HUDEP-2 (cell line): Measurements from ENCODE around the gene RPL13.

Source experiments
- DNase-seq, 76 experiments: peaks; one replicate each; lab custom pipeline; 2025; ENCODE audit not compliant: unreplicated experiment in 76 of 76; lab: John Stamatoyannopoulos, UW

The RPL13 gene

DNA sequence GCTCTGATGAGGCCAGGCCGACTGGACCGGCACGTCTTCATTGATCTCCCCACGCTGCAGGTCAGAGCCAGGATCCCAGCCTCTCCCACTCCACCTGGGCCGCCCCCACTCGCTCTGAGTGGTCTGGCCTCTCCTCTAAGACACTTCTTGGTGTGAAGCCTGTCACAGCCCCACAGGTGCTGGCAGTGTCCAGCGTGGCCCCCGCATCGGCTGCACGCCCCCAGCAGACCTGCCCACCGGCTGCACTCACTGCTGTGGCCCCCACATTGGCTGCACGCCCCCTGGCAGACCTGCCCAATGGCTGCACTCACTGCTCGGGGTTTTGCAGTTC is 15.8 kb upstream of the RPL13 start:
- DNase-seq = no peak

DNA sequence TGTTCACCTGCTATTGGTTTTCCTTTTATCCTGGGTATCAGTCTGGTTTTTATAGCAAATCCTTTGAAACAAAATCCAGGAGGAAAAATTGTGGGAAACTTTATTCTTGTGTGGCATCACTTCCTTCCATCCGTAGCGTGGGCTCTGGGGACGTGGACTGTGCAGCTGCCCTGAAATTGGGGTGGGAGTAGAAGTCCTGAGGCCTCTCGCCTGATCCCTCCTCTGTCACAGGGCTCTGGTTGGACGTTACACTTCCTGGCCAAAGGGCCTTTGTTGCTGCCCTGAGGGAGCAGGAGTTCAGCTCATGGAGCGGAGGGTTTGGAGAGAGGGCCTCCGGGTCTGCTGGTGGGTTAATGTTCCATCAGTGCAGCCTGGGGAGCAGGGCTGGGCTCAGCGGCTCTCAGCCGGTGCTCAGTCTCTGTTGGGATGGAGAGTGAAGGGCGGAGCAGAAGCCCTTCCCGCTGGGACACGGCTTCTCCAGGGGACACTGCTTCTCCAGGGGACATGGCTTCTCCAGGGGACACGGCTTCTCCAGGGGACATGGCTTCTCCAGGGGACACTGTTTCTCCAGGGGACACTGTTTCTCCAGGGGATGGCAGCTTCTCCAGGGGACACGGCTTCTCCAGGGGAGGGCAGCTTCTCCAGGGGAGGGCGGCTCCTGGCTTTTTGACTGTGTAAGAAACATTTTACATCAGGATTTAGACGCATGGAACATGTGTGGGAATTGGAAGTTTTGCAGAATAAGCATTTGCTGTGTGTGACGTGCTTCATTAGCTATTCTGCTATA is 15.2 kb upstream of the RPL13 start:
- DNase-seq = no peak

DNA sequence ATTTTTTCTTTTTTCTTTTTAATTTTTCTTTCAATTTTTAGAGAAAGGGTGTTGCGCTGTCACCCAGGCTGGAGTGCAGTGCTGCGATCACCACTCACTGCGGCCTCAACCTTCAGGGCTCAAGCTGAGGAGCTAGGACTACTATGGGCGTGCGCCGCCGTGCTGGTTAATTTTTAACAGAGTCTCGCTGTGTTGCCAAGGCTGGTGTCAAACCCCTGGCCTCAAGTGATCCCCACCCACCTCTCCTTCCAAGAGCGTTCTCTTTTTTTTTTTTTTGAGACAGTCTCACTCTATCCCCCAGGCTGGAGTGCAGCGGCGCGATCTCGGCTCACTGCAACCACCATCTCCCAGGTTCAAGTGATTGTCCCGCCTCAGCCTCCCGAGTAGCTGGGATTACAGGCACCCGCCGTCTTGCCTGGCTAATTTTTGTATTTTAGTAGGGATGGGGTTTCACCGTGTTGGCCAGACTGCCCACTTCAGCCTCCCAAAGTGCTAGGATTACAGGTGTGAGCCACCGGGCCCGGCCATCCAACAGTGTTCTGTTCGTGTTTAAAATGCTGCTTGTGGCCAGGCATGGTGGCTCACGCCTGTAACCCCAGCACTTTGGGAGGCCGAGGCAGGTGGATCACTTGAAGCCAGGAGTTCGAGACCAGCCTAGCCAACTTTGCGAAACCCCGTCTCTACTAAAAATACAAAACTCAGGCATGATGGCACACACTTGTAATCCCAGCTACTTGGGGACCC is 14.5 kb upstream of the RPL13 start:
- DNase-seq = no peak

DNA sequence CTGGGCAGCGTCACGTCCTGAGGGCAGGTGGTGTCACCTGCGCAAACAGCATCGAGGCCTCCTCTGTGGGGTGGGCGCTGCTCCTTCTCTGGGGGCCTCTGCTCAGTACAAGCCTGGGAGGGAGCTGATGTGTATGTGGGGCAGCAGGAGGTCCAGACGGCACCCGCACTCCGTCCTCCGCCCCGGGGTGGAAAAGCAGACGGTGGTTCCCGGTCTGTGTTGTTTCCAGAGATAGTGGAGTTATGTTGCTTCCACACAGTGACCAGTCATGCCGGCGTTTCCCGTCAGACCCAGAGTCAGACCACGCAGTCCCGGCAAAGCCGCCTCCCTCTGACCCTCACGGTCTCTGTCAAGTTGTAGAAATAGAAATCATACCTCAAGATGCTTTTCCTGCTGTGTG is 13.7 kb upstream of the RPL13 start:
- DNase-seq = no peak

DNA sequence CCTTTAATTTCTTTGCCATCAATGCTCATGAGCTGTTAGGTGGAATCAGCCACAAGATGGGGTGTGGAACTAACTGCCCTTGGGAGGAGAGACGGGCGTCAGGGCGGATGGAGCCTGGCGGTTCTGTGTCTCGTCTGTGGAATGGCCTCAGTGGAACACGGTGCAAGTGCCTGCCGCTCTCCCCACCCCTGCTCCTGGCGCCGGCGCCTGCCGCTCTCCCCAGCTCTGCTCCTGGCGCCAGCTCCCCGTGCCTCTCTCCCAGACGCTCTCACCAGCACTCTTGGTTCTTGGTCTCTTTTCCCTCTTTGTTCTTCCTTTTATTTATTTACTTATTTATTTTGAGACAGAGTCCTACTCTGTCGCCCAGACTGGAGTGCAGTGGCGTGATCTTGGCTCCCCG is 13.2 kb upstream of the RPL13 start:
- no peak for DNase-seq

DNA sequence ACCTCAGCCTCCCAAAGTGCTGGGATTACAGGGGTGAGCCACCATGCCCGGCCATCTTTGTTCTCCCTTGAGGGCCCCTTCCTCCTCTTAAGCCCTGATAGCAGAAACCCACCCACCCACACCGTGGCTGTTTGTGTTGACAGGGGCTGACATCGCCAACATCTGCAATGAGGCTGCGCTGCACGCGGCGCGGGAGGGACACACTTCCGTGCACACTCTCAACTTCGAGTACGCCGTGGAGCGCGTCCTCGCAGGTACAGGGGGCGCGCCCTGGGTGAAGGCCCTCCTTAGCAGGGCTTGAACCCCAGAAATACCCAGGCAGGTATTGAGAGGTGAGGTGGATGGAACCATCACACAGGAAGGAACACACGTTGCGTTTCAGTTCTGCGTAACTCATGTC is 12.6 kb upstream of the RPL13 start:
- DNase-seq = no peak

DNA sequence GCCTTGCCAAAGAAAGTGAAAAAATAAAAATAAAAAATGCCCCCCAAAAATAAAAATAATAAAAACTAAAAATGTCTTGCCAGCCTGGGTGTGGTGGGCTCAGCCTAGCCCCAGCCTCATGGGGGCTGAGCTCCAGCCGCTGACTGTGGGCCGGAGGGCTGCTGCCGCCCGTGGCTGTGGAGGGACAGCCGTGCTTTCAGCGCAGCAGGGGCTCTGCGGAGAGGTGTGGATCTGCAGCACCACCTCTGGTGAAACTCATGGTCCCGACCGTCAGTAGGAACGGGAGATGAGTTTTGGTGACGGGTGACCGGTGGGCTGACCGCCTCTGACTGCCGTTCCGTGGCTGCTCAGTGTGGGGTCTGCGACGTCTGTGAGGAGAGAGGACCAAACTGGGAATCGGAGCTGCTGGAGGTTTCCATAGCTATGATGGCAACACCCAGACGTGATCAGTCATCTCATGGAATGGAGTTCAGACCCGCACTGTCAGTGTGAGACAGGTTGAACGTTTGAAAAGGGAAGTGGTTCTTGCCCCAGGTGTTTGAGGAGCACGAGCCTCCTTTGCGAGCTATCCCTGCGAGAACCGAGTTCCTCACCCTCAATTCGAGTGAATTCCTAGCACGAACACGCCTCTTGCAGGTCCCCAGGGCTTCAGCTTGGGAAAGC is 12.0 kb upstream of the RPL13 start:
- no peak for DNase-seq

DNA sequence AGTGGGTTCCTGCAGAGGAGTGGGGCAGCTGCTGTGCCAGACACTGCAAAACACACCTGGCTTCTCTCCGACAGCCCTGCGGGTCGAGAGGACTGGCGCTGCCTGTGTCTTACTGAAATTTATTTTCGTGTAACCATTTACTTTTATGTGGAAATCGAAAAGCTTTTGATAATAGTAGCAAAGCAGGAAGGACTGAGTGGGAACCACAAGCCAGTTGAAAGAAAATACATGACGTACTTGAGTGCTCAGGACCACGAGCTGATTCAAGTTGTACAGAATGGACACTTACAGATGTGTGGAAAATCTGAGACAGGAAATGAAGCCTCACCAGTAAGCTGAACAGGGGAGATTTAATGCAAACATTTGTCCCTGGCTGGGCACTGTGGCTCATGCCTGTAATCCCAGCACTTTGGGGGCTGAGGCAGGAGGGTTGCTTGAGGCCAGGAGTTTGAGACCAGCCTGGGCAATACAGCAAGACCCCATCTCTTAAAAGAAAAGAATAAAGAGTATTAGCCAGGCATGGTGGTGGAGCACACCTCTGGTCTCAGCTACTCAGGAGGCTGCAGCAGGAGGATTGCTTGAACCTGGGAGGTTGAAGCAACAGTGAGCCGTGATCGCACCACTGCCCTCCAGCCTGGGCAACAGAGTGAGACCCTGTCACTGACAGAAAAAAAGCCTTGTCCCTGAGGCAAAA is 11.3 kb upstream of the RPL13 start:
- no peak for DNase-seq

DNA sequence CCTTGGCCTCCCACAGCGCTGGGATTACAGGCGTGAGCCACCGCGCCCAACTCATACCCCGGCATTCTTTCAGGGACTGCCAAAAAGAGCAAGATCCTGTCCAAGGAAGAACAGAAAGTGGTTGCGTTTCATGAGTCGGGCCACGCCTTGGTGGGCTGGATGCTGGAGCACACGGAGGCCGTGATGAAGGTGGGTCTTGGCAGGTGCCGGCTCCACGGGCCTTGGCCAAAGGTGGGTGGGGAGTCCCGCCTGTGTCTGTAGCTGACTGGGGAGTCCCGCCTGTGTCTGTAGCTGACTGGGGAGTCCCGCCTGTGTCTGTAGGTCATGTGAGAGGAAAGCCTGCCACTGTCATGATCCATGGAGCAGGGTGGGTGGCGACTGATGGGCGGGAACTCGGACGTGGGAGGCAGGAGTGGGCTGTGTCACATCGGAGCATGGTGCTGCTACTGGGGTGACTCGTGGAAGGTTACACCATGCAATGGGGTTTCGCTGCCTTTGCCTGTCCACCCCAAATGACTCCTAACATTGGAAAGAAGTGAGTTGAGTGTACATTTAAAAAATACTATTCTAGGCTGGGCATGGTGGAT is 10.0 kb upstream of the RPL13 start:
- no peak for DNase-seq

DNA sequence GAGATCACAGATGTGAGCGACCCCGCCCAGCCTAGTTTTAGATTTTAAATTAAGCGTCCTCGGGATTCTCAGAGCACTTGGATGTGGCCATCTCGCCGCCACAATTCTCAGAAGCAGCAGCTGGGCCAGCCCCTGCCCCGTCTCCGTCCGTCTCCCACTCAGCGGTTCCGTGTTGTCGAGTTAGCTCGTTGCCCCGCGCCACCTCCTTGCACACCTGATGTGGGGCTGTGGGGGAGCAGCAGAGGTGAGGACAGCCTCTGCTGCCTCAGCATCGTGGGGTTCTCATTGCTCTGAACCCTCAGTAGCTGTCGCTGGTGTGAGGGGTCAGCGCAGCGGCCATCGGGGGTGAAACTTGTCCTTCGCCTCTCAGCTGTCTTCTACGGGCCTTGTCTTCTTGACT is 8.2 kb upstream of the RPL13 start:
- no peak for DNase-seq

DNA sequence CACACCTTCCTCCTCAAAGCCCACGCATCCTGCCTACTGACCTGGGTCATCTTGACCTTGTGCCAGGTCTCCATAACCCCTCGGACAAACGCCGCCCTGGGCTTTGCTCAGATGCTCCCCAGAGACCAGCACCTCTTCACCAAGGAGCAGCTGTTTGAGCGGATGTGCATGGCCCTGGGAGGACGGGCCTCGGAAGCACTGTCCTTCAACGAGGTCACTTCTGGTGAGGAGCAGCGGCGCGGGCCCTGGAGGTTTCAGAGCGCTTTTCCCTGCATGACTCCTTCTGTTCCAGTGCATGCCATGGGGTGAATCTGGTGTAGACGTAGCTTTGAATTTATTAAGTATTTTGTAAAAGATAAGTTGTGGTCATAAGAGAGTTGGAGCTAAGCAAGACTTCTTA is 7.6 kb upstream of the RPL13 start:
- no peak for DNase-seq

DNA sequence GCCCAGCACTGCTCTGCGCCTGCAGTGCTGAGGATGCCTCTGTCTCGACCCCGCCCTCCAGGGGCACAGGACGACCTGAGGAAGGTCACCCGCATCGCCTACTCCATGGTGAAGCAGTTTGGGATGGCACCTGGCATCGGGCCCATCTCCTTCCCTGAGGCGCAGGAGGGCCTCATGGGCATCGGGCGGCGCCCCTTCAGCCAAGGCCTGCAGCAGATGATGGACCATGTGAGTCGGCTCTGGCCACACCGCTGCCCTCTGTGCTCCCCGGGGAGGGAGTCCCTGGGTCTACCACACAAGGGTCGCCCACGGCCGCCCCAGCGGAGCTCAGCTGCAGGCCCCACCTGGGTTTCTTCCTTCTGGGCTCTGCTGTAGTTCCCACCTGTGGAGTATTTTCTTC is 6.7 kb upstream of the RPL13 start:
- no peak for DNase-seq

DNA sequence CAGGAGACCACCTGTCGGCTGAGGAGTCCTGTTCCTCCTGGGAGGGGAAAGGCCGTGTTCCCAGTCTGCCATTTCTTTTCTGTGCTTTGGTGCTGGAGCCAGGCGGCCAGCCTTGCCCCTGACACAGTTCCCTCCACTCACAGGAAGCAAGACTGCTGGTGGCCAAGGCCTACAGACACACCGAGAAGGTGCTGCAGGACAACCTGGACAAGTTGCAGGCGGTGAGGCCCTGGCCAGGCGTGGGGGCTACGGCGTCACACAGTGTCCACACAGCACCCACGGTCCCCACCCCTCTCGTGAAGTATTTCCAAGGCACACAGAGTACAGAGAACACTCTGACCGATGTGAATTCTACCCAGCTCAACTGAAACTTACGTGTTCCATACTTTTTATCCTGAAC is 6.1 kb upstream of the RPL13 start:
- DNase-seq = no peak

DNA sequence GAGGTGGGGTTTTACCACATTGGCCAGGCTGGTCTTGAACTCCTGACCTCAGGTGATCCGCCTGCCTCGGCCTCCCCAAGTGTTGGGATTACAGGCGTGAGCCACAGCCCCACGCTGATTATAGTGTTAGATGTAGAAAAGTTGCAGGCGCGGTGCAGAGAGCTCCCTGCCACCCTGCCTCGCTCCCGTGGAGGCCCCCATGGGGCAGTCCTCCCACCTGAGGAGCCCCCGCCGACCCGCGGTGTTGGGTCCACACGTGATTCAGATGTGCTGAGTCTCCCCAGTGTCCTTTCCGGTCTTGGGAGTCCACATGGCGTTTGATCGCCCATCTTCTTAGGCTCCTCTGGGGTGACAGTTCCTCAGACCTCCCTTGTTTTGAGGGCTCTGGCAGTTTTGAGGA is 5.2 kb upstream of the RPL13 start:
- no peak for DNase-seq

DNA sequence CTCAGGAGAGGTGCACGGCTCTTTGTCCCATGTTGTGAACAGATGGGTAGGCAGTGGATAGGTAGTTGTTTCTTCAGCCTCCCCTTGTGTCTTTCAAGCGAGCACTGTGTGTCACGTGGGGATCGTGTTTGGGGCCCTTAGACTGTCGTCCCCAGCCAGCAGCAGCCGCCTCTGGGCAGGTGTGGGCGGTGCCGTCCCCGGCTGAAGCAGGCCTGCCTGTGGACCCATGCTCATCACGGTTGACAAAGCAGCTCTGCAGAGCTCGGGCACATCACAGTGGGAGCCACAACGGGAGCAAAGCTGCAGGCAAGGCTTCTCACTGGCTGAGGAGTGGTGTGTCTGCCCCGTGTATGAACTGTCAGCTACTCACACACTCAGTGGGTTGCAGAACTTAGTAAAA is 4.7 kb upstream of the RPL13 start:
- DNase-seq = no peak

DNA sequence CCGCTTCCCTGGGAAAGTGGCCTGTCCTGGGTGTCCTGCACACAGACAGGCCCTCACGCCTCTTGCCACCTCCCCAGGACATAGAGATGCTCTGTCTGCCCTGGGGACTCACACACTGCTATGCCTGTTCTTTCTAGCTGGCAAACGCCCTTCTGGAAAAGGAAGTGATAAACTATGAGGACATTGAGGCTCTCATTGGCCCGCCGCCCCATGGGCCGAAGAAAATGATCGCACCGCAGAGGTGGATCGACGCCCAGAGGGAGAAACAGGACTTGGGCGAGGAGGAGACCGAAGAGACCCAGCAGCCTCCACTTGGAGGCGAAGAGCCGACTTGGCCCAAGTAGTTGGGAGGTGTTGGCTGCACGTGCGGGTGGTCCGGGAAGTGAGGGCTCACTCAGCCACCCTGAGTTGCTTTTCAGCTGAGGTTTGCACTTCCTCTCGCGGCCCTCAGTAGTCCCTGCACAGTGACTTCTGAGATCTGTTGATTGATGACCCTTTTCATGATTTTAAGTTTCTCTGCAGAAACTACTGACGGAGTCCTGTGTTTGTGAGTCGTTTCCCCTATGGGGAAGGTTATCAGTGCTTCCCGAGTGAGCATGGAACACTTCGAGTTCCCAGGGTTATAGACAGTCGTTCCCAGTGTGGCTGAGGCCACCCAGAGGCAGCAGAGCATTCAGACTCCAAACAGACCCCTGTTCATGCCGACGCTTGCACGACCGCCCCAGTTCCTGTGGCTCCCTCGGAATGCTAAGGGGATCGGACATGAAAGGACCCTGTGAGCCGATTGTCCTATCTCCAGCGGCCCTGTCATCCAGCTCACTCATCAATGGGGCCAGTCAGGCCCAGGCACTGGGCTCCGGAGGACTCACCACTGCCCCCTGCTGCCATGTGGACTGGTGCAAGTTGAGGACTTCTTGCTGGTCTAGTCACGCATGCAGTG is 3.5 kb upstream of the RPL13 start:
- DNase-seq = peak in 71 of 76 experiments; percentile 12 to 87 (median 67)

DNA sequence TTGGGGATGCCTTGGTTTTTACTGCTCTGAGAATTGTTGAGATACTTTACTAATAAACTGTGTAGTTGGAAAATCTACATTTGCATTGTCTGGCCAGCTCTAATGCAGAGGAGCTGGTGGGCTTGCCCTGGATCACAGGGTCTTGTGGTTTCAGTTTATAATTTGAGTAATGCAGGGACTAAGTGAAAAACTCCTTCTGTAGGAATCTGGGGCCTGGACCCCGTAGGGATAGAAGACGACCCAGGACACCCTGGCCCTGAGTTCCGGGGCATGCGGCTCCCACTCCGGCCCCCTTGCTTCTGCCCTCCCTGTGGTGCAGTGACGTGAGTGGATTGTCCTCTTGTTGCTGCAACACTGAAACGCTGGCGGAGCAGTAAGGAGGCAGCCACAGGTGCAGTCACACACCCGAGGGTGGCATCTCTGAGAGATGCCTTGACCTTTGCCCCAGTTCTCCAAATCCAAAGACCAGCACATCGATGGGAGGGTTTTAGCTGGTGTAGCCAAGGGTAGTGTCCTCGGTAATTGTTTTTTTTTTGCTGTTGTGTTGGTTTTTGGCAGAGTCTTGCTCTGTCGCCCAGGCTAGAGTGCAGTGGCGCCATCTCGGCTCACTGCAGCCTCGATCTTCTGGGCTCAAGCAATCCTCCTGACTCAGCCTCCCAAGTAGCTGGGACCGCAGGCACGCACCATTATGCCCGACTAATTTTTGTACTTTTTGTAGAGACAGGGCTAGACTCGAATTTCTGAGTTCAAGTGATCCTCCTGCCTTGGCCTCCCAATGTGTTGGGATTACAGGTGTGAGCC is 2.6 kb upstream of the RPL13 start:
- no peak for DNase-seq

DNA sequence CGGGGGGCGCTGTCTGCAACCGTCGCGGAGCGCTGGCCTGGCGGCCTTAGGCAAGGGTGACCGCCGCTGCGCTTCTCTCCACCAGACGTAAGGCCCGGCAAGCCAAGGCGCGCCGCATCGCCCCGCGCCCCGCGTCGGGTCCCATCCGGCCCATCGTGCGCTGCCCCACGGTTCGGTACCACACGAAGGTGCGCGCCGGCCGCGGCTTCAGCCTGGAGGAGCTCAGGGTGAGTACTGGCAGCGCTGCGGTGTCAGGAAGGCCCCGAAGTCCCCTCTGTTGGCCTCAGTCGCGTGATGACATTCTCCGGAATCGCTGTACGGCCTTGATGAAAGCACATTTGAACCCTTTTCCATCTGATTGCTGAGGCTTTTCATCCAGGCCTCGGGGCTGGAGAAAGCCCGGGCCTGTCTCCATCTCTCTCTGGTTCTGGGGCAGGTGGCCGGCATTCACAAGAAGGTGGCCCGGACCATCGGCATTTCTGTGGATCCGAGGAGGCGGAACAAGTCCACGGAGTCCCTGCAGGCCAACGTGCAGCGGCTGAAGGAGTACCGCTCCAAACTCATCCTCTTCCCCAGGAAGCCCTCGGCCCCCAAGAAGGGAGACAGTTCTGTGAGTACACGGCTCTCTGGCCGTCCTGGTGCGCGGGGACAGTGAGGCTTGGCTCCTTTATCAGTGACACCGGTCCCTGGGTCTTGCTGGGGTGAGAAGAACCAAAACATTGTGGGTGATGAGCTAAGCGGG is 831 bp downstream of the RPL13 start:
- peak in 3 of 76 experiments; percentile 24 to 38 (median 37) for DNase-seq
